Keratinocyte (primary cell): ENCODE measurements around the gene LYPD6B. TPM values are rescaled to one million over a fixed set of nuclear protein-coding genes. Genes with fewer than 3 reads are reported as not detected.
A peak's percentile ranks its signal among the peaks of the same experiment; 100 is the strongest.

ENCODE experiments used
- DNase-seq: peaks from one replicate; pipeline ENCODE4 v3.0.0-alpha.2; 2011; ENCODE audit warnings: low read depth, missing footprints, low spot score
- FAIRE-seq: peaks from 2 replicates; lab custom pipeline; 2011; peaks lifted over from hg19 to GRCh38; lab: Jason Lieb, UNC
- H2AFZ ChIP-seq: 2 replicates; pipeline ENCODE4 v1.6.0; 2012; ENCODE audit warnings: low read length, control low read depth, inconsistent platforms; ENCODE audit not compliant: control insufficient read depth
- H3K27ac ChIP-seq: 2 replicates; pipeline ENCODE4 v1.5.1; 2011; ENCODE audit warnings: low read length; ENCODE audit not compliant: control insufficient read depth, insufficient read depth
- H3K27me3 ChIP-seq: 3 replicates; pipeline ENCODE4 v1.6.0; 2011; ENCODE audit warnings: low read length; ENCODE audit not compliant: control insufficient read depth, insufficient read depth; ENCODE audit errors: extremely low read depth
- H3K36me3 ChIP-seq, 2 experiments: 2 replicates in 1 of 2; 3 replicates in 1 of 2; pipeline ENCODE4 v1.5.1; 2011; ENCODE audit warnings: low read length in 2 of 2, mild to moderate bottlenecking in 1 of 2; ENCODE audit not compliant: control insufficient read depth in 2 of 2, insufficient read depth in 2 of 2; ENCODE audit errors: extremely low read depth in 1 of 2
- H3K4me1 ChIP-seq: 3 replicates; pipeline ENCODE4 v1.5.1; 2011; ENCODE audit warnings: low read length; ENCODE audit not compliant: control insufficient read depth, insufficient read depth; ENCODE audit errors: extremely low read depth
- H3K4me2 ChIP-seq: 3 replicates; pipeline ENCODE4 v1.6.0; 2011; ENCODE audit warnings: low read depth, low read length; ENCODE audit not compliant: control insufficient read depth, insufficient read depth; ENCODE audit errors: extremely low read depth
- H3K4me3 ChIP-seq, 3 experiments: fragments of 200-600 bp in 1 of 3; sonication (generic) in 1 of 3; 2 replicates in 2 of 3; 3 replicates in 1 of 3; pipeline ENCODE4 v1.5.1; 2011 to 2016; ENCODE audit warnings: low read length in 3 of 3, mild to moderate bottlenecking in 3 of 3, control low read depth in 2 of 3, inconsistent platforms in 1 of 3, low read depth in 1 of 3, mixed read lengths in 1 of 3, mixed run types in 1 of 3, moderate library complexity in 1 of 3; ENCODE audit not compliant: control insufficient read depth in 2 of 3, insufficient read depth in 2 of 3; ENCODE audit errors: extremely low read depth in 1 of 3
- H3K79me2 ChIP-seq: 2 replicates; pipeline ENCODE4 v1.6.0; 2012; ENCODE audit warnings: low read length; ENCODE audit not compliant: control insufficient read depth, insufficient read depth
- H3K9ac ChIP-seq: 3 replicates; pipeline ENCODE4 v1.6.0; 2011; ENCODE audit warnings: low read length; ENCODE audit not compliant: control insufficient read depth, insufficient read depth; ENCODE audit errors: extremely low read depth
- H3K9me1 ChIP-seq: 3 replicates; pipeline ENCODE4 v1.6.0; 2011; ENCODE audit warnings: low read length; ENCODE audit not compliant: control insufficient read depth, insufficient read depth; ENCODE audit errors: extremely low read depth
- H3K9me3 ChIP-seq: 2 replicates; pipeline ENCODE4 v1.5.1; 2012; ENCODE audit warnings: low read depth, low read length; ENCODE audit not compliant: control insufficient read depth
- H4K20me1 ChIP-seq: 3 replicates; pipeline ENCODE4 v1.6.0; 2011; ENCODE audit warnings: low read length; ENCODE audit not compliant: control insufficient read depth, insufficient read depth; ENCODE audit errors: extremely low read depth
- EZH2 ChIP-seq: IDR thresholded peaks from one replicate; pipeline ENCODE4 v1.6.1; 2012; ENCODE audit warnings: inconsistent platforms, mild to moderate bottlenecking, low read length, moderate library complexity
- dilution Hi-C: fragments of 300-500 bp; cut with MboI; formaldehyde crosslinking; loops from one replicate; pipeline ENCODE4 v1.7.0; 2020; ENCODE audit warnings: low sequenced_read_pairs; ENCODE audit not compliant: extremely low pct_ligation_motif_present
- polyA plus RNA-seq, 5 experiments: library from polyadenylated mRNA; depleted of rRNA in 3 of 5; stranded (reverse) in 3 of 5; stranded (forward) in 1 of 5; unstranded in 1 of 5; fragments of >200 nt; gene quantifications; 1 replicate in 1 of 5; 2 replicates in 3 of 5; 3 replicates in 1 of 5; pipeline versions ENCODE4 v1.2.1 to v1.2.3, GENCODE V29; 2011 to 2012; ENCODE audit warnings: missing spikeins in 2 of 5, low read depth in 1 of 5, low replicate concordance in 1 of 5
- TF ChIP-seq, protein P1 (sequence below), 3 experiments: IDR thresholded peaks in 1 of 3; conservative IDR thresholded peaks in 1 of 3; optimal IDR thresholded peaks in 1 of 3; 2 replicates in 2 of 3; 3 replicates in 1 of 3; pipeline versions ENCODE3 to v1.5.1; 2011; ENCODE audit warnings: low read length in 3 of 3, mild to moderate bottlenecking in 3 of 3, moderate library complexity in 2 of 3, control low read depth in 1 of 3, inconsistent platforms in 1 of 3; ENCODE audit not compliant: insufficient read depth in 2 of 3; ENCODE audit errors: extremely low read depth in 1 of 3

LYPD6B gene
- polyA plus RNA-seq, 1 donor (not counting 4 experiments of a cell fraction or from before 2014, with no cell fraction given) = 24.7 TPM

- Histone ChIP-seq H3K9ac (no peak overlapping the region), H3K27ac (no peak overlapping the region), H3K9me3 (no peaks in the 10 kb centered on the region), H3K4me3 (no peak overlapping the region), H3K36me3 (no peaks in the 10 kb centered on the region), H4K20me1 (no peaks in the 10 kb centered on the region), H2AFZ (peak overlapping the region; percentile 43), H3K9me1 (no peaks in the 10 kb centered on the region), H3K27me3 (no peaks in the 10 kb centered on the region), H3K4me2 (peak overlapping the region; percentile 39), H3K4me1 (peaks cover 35% of the 10 kb centered on the region), H3K79me2 (no peaks in the 10 kb centered on the region)
- FAIRE-seq = peak; percentile 29
- dilution Hi-C loops = no loop called here
- TF ChIP-seq EZH2 = no peak
- TF ChIP-seq, protein P1, sequence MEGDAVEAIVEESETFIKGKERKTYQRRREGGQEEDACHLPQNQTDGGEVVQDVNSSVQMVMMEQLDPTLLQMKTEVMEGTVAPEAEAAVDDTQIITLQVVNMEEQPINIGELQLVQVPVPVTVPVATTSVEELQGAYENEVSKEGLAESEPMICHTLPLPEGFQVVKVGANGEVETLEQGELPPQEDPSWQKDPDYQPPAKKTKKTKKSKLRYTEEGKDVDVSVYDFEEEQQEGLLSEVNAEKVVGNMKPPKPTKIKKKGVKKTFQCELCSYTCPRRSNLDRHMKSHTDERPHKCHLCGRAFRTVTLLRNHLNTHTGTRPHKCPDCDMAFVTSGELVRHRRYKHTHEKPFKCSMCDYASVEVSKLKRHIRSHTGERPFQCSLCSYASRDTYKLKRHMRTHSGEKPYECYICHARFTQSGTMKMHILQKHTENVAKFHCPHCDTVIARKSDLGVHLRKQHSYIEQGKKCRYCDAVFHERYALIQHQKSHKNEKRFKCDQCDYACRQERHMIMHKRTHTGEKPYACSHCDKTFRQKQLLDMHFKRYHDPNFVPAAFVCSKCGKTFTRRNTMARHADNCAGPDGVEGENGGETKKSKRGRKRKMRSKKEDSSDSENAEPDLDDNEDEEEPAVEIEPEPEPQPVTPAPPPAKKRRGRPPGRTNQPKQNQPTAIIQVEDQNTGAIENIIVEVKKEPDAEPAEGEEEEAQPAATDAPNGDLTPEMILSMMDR (optimal IDR thresholded peaks at IDR 0.05 in 1 of 3, IDR thresholded peaks at IDR 0.05 in 1 of 3, conservative IDR thresholded peaks at IDR 0.05 in 1 of 3; ENCODE audit: extremely low read depth in 1 of 3, insufficient read depth in 2 of 3, low read length in 3 of 3) = no peak
- no peak for DNase-seq
Observed at GRCh38 chr2:149070681-149071320, 32.3 kb downstream of the LYPD6B start.

- no peak overlapping the region for H2AFZ ChIP-seq
- H3K9me1 ChIP-seq = no peaks in the 10 kb centered on the region
- H4K20me1 ChIP-seq = no peaks in the 10 kb centered on the region
- no peak overlapping the region for H3K27ac ChIP-seq
- dilution Hi-C loops = no loop called here
- no peaks in the 10 kb centered on the region for H3K27me3 ChIP-seq
- H3K4me3 ChIP-seq = no peak overlapping the region
- peaks cover 25% of the 10 kb centered on the region for H3K4me1 ChIP-seq
- peaks cover 0 to under 1% of the 10 kb centered on the region in 2 experiments for H3K36me3 ChIP-seq
- H3K9me3 ChIP-seq = no peaks in the 10 kb centered on the region
- TF ChIP-seq, protein P1 (optimal IDR thresholded peaks at IDR 0.05 in 1 of 3, IDR thresholded peaks at IDR 0.05 in 1 of 3, conservative IDR thresholded peaks at IDR 0.05 in 1 of 3; ENCODE audit: extremely low read depth in 1 of 3, insufficient read depth in 2 of 3, low read length in 3 of 3) = no peak
- no peak for TF ChIP-seq EZH2
- DNase-seq (no peak), FAIRE-seq (no peak)
- no peaks in the 10 kb centered on the region for H3K79me2 ChIP-seq
- no peak overlapping the region for H3K9ac ChIP-seq
- H3K4me2 ChIP-seq = peak overlapping the region; percentile 55
Observed at GRCh38 chr2:149075105-149075504, 36.6 kb downstream of the LYPD6B start.
